Esophagus muscularis mucosa (tissue), 4 donors: ENCODE data around the gene AK8.

Experiments used
- EP300 ChIP-seq: sonication (generic); formaldehyde crosslinking; IDR thresholded peaks from one replicate; pipeline ENCODE4 v1.6.1; 2017; ENCODE audit warnings: antibody characterized with exemption
- POLR2A ChIP-seq: fragments of 450-650 bp; IDR thresholded peaks from one replicate; pipeline ENCODE4 v1.6.1; 2017; ENCODE audit warnings: antibody characterized with exemption, moderate library complexity, mild to moderate bottlenecking, low read depth
- POLR2AphosphoS5 ChIP-seq, 2 donors: sonication (generic); formaldehyde crosslinking; IDR thresholded peaks; one replicate each; pipeline ENCODE4 v1.6.1; 2017; ENCODE audit warnings: antibody characterized with exemption in 2 of 2
- TF ChIP-seq, protein P1 (sequence below), 3 experiments: fragments of 200-600 bp in 2 of 3; fragments of 450-650 bp in 1 of 3; sonication (generic) in 2 of 3; IDR thresholded peaks; one replicate each; pipeline ENCODE4 v1.5.1; 2017 to 2019; ENCODE audit warnings: antibody characterized with exemption in 3 of 3, mild to moderate bottlenecking in 2 of 3, moderate library complexity in 1 of 3

DNA sequence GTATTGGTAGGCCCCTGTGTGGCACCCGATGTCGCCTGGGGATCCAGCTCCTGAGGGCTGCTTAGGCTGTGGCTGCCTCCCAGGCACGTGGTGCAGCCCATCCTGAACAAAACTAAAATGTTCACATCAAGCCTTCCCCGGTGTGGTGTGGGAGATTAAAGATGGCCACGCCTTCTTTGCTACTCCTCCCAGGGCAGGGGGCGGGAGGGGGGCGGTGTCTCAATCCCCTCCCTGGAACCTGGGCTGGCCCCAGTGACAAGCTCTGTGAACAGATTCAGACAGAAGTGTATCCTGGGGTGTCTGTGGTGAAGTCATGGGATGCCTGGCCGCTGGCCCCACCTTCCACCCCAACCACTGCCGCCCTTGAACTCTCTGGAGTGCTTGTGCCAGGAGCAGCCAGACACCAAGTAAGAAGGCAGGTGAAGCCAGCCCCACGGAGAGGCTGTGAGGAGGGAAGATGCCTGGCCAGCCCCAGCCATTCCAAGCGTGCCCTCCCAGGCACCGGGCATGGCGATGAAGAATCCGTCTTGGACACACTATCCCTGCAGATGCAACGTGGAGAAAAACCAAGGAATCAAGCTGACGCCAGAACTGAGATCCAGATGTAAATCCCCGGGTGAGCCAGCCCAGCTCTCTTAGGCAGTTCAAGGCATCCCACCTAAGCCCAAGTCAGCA, 75.8 kb downstream of the AK8 start:
- no peak for TF ChIP-seq POLR2AphosphoS5 (IDR thresholded peaks at IDR 0.05)
- TF ChIP-seq, protein P1, sequence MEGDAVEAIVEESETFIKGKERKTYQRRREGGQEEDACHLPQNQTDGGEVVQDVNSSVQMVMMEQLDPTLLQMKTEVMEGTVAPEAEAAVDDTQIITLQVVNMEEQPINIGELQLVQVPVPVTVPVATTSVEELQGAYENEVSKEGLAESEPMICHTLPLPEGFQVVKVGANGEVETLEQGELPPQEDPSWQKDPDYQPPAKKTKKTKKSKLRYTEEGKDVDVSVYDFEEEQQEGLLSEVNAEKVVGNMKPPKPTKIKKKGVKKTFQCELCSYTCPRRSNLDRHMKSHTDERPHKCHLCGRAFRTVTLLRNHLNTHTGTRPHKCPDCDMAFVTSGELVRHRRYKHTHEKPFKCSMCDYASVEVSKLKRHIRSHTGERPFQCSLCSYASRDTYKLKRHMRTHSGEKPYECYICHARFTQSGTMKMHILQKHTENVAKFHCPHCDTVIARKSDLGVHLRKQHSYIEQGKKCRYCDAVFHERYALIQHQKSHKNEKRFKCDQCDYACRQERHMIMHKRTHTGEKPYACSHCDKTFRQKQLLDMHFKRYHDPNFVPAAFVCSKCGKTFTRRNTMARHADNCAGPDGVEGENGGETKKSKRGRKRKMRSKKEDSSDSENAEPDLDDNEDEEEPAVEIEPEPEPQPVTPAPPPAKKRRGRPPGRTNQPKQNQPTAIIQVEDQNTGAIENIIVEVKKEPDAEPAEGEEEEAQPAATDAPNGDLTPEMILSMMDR (IDR thresholded peaks at IDR 0.05): no peak
- TF ChIP-seq POLR2A: no peak
- TF ChIP-seq EP300: no peak
